WERI-Rb-1 (cell line): Measurements from ENCODE around the gene SLC39A10.
"Not testable (repeated sequence)": the region's sequence is repeated elsewhere in the genome, so short reads cannot be mapped to it uniquely, and the experiment has no call there.

Experiments
- DNase-seq: peaks from one replicate; pipeline ENCODE4 v3.0.0-alpha.2; 2020
- H3K27ac ChIP-seq: fragments of 250-450 bp; sonication (Bioruptor Pico); 2 replicates; pipeline ENCODE4 v1.5.1; 2020; ENCODE audit warnings: mild to moderate bottlenecking, moderate library complexity
- H3K27me3 ChIP-seq: fragments of 250-450 bp; sonication (Bioruptor Pico); 2 replicates; pipeline ENCODE4 v1.5.1; 2021; ENCODE audit warnings: mild to moderate bottlenecking, low read depth, moderate library complexity; ENCODE audit not compliant: insufficient read depth, severe bottlenecking
- H3K36me3 ChIP-seq: fragments of 250-450 bp; sonication (Bioruptor Pico); 2 replicates; pipeline ENCODE4 v1.5.1; 2020; ENCODE audit warnings: mild to moderate bottlenecking, moderate library complexity
- H3K4me3 ChIP-seq: 2 replicates; pipeline ENCODE4 v1.5.1; 2011; ENCODE audit warnings: low read depth, mild to moderate bottlenecking, control low read depth, low read length
- H3K9me3 ChIP-seq: fragments of 250-450 bp; sonication (Bioruptor Pico); 2 replicates; pipeline ENCODE4 v1.5.1; 2021; ENCODE audit warnings: mild to moderate bottlenecking, moderate library complexity; ENCODE audit not compliant: severe bottlenecking
- TF ChIP-seq, protein P1 (sequence below): IDR thresholded peaks from 2 replicates; pipeline ENCODE4 v1.5.1; 2011; ENCODE audit warnings: low read depth, mild to moderate bottlenecking, control low read depth, inconsistent platforms, low read length

The SLC39A10 gene

GRCh38 chr2:195642027-195642678 lies 14.9 kb upstream of the SLC39A10 start:
- no peaks in the 10 kb centered on the region for H3K9me3 ChIP-seq
- no peak for DNase-seq
- H3K27me3 ChIP-seq: no peaks in the 10 kb centered on the region
- no peak overlapping the region for H3K27ac ChIP-seq
- H3K4me3 ChIP-seq: no peak overlapping the region
- TF ChIP-seq, protein P1, sequence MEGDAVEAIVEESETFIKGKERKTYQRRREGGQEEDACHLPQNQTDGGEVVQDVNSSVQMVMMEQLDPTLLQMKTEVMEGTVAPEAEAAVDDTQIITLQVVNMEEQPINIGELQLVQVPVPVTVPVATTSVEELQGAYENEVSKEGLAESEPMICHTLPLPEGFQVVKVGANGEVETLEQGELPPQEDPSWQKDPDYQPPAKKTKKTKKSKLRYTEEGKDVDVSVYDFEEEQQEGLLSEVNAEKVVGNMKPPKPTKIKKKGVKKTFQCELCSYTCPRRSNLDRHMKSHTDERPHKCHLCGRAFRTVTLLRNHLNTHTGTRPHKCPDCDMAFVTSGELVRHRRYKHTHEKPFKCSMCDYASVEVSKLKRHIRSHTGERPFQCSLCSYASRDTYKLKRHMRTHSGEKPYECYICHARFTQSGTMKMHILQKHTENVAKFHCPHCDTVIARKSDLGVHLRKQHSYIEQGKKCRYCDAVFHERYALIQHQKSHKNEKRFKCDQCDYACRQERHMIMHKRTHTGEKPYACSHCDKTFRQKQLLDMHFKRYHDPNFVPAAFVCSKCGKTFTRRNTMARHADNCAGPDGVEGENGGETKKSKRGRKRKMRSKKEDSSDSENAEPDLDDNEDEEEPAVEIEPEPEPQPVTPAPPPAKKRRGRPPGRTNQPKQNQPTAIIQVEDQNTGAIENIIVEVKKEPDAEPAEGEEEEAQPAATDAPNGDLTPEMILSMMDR: no peak
- no peaks in the 10 kb centered on the region for H3K36me3 ChIP-seq

DNA sequence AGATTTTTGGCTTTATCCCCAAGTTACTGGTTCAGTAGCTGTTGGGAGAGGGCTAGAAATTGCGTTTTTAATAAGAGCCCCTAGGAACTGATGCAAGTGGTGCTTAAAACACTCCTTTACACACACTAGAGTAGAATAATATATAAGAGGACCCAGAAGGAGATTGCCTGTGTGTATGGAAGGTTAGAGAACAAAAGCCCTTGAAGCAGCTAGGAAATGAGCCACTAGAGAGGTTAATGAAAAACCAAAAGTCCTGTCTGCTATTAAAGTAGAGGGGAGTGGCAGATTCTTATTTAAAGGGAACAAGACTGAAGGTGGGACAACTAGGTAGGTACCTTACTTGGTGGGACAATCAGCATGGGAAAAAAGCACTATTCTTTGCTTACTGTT lies 14.4 kb upstream of the SLC39A10 start:
- no peaks in the 10 kb centered on the region for H3K27me3 ChIP-seq
- no peaks in the 10 kb centered on the region for H3K36me3 ChIP-seq
- no peak for DNase-seq
- H3K27ac ChIP-seq: no peak overlapping the region
- no peak overlapping the region for H3K4me3 ChIP-seq
- H3K9me3 ChIP-seq: no peaks in the 10 kb centered on the region
- TF ChIP-seq, protein P1: no peak

DNA sequence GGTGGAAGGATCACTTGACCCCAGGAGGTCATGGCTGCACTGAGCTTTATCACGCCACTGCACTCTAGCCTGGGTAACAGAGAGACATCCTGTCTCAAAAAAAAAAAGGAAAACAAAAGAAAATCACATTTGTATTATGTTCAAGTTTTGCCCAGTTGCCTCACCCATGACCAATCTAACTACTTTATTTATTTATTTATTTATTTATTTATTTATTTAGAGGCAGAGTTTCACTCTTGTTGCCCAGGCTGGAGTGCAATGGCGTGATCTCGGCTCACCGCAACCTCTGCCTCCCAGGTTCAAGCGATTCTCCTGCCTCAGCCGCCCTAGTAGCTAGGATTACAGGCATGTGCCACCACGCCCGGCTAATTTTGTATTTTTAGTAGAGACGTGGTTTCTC lies 12.3 kb upstream of the SLC39A10 start:
- not testable (repeated sequence) for H3K36me3 ChIP-seq, H3K27ac ChIP-seq, DNase-seq, H3K4me3 ChIP-seq, H3K27me3 ChIP-seq, H3K9me3 ChIP-seq

DNA sequence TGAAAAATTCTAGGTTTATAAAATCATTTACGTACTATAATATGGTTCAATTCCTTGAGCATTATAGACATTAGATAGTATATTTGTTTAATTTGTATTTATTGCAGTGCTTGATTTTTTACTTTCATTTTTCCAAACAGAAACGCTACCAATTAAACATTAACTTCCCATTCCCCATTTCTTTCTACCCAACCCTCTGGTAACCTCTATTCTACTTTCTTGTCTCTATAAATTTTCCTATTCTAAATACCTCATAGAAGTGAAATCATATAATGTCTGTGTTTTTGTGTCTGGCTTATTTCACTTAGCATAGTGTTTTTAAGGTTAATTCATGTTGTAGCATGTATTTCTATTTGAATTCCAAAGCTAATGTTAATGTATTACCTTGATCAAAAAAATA lies 11.6 kb upstream of the SLC39A10 start:
- no peaks in the 10 kb centered on the region for H3K27me3 ChIP-seq
- DNase-seq: no peak
- no peaks in the 10 kb centered on the region for H3K36me3 ChIP-seq
- H3K27ac ChIP-seq: no peak overlapping the region
- H3K4me3 ChIP-seq: no peak overlapping the region
- TF ChIP-seq, protein P1: no peak
- H3K9me3 ChIP-seq: no peaks in the 10 kb centered on the region

- DNase-seq: no peak
- H3K4me3 ChIP-seq: no peak overlapping the region
- H3K27ac ChIP-seq: no peak overlapping the region
- H3K27me3 ChIP-seq: no peaks in the 10 kb centered on the region
- H3K36me3 ChIP-seq: no peaks in the 10 kb centered on the region
- no peaks in the 10 kb centered on the region for H3K9me3 ChIP-seq
- TF ChIP-seq, protein P1: no peak
Observed at GRCh38 chr2:195646424-195646823, 10.6 kb upstream of the SLC39A10 start.

- TF ChIP-seq, protein P1: no peak
- no peak for DNase-seq
- Histone ChIP-seq H3K27me3 (no peaks in the 10 kb centered on the region), H3K4me3 (no peak overlapping the region), H3K27ac (no peak overlapping the region), H3K36me3 (no peaks in the 10 kb centered on the region), H3K9me3 (no peaks in the 10 kb centered on the region)
Observed at GRCh38 chr2:195647302-195647701, 9.7 kb upstream of the SLC39A10 start.

GRCh38 chr2:195648370-195648769 lies 8.7 kb upstream of the SLC39A10 start:
- H3K36me3 ChIP-seq, DNase-seq, H3K27ac ChIP-seq, H3K4me3 ChIP-seq, H3K9me3 ChIP-seq, H3K27me3 ChIP-seq: not testable (repeated sequence)
